Activated CD8-positive, alpha-beta memory T cell treated with anti-CD3 and anti-CD28 coated beads, Interleukin-2, amount 10 ng/mL, durations not matched to agents 7 days and 5 days (primary cell): ENCODE results near the gene PEPD. TPM values are rescaled to one million over a fixed set of nuclear protein-coding genes. Genes with fewer than 3 reads are reported as not detected.
"Not testable (repeated sequence)": the region's sequence is repeated elsewhere in the genome, so short reads cannot be mapped to it uniquely, and the experiment has no call there.

Experiments
- ATAC-seq: fragments of 150-1000 bp; cut with Tn5 transposase; one replicate; pipeline ENCODE4 v1.10.0; 2021; ENCODE audit warnings: moderate library complexity
- CTCF ChIA-PET: fragments of 350-600 bp; sonication (Branson Sonifier 250); formaldehyde crosslinking; loops from one replicate; lab custom pipeline; 2021; ENCODE audit warnings: antibody characterized with exemption; lab: Charles Lee
- DNase-seq: peaks from one replicate; pipeline ENCODE4 v3.0.0-alpha.2; 2020
- H3K27ac Mint-ChIP-seq: one replicate; pipeline ENCODE4 v1.8.0; 2021; ENCODE audit warnings: mild to moderate bottlenecking, mixed read lengths
- H3K27me3 Mint-ChIP-seq: one replicate; pipeline ENCODE4 v1.8.0; 2021; ENCODE audit warnings: mixed read lengths
- H3K36me3 Mint-ChIP-seq: one replicate; pipeline ENCODE4 v1.8.0; 2021; ENCODE audit warnings: mild to moderate bottlenecking, mixed read lengths
- H3K4me1 Mint-ChIP-seq: one replicate; pipeline ENCODE4 v1.8.0; 2021; ENCODE audit warnings: mixed read lengths
- H3K4me3 Mint-ChIP-seq: one replicate; pipeline ENCODE4 v1.8.0; 2021; ENCODE audit warnings: mild to moderate bottlenecking, moderate library complexity, mixed read lengths
- H3K9me3 Mint-ChIP-seq: one replicate; pipeline ENCODE4 v1.8.0; 2022; ENCODE audit warnings: low read depth, mixed read lengths
- total RNA-seq, 2 experiments: library from RNA; stranded (reverse); gene quantifications; one replicate each; pipeline ENCODE4 v1.2.3, GENCODE V29; 2021

PEPD gene
- 10 to 100 TPM; 14.9 to 20.3 TPM for total RNA-seq

DNA sequence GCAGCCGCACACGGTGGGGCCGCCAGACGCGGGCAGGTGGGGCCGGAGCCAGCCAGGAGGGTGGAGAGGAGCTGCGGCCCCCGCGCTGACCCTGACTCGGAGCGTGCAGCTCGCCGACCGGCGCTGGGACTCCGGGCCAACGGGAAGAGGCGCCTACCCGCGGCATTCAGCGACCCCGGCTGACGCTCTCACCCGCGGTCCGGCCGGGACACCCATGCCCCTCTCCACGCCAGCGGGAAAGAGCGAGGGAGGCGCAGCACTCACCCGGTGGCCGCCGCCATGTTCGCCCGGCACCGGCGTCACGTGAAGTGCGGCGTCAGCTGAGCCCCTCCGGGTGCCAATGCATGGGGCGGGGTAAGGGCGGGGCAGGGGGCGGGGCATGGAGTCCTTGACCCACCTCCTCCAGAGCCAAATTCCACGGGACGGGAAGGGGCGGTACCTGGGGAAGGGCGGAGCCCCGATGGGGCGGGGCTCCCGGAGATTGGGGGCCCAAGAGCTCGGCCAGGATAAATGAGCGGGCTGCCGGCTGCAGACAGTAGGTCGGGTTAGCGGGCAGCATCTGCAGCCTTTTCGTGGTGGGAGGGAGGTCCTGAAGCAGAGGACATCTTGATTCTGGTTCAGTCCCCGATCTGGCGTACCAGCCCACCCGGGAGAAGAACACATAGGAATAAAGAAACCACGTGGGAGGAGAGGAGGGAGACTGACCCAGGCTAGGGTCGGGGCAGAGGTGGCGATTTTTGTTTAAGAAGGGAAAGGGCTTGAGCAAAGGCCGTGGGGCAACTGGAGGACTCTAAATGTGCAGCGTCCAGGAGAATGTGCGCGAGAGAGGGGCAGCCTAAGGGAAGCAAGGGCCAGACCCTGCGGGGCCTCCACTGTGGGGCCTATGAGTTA, at the start of gene PEPD:
Gene PEPD, minus strand, starts transcription at position 312 of the 891 bp plus-strand sequence. Its CDS starts 31 bp downstream, at position 281.
- DNase-seq (peak; percentile 91), ATAC-seq (peak; percentile 95)
- CTCF ChIA-PET = interaction anchor here (1.3 kb wide), 1 partner anchor 91 kb away, joined by 5 read pairs; no protein-coding TSS in a partner anchor
- H3K4me3 Mint-ChIP-seq = peak within 1 kb of the TSS; percentile 76
- H3K4me1 Mint-ChIP-seq = peaks cover 21% of the 10 kb centered on the region
- H3K27me3 Mint-ChIP-seq = peaks cover 9% of the 10 kb centered on the region
- no peaks in the 10 kb centered on the region for H3K36me3 Mint-ChIP-seq
- peak within 1 kb of the TSS; percentile 19 for H3K27ac Mint-ChIP-seq
- no peaks in the 10 kb centered on the region for H3K9me3 Mint-ChIP-seq

DNA sequence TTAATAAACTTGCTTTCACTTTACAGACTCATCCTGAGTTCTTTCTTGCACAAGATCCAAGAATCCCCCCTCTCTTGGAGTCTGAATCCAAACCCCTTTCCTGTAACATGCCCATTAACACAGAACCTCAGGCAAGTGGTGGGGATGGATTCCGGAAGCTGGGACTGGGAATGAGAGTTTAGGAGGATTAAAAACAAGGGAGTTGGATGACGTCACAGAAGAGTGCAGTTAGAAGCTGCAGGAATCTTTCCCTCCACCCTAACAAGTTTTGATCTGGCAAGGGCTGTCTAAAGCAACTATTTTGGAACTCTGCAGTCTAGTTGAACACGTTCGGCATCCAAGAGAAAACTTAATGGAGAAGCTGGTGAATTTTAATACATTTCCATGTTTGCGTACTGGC, 48.2 kb upstream of the PEPD start:
- no peaks in the 10 kb centered on the region for H3K36me3 Mint-ChIP-seq
- peaks cover 13% of the 10 kb centered on the region for H3K9me3 Mint-ChIP-seq
- H3K27me3 Mint-ChIP-seq = peaks cover 9% of the 10 kb centered on the region
- CTCF ChIA-PET = no interaction called here
- DNase-seq = no peak
- no peak overlapping the region for H3K4me3 Mint-ChIP-seq
- no peak for ATAC-seq
- no peak overlapping the region for H3K27ac Mint-ChIP-seq
- no peaks in the 10 kb centered on the region for H3K4me1 Mint-ChIP-seq

DNA sequence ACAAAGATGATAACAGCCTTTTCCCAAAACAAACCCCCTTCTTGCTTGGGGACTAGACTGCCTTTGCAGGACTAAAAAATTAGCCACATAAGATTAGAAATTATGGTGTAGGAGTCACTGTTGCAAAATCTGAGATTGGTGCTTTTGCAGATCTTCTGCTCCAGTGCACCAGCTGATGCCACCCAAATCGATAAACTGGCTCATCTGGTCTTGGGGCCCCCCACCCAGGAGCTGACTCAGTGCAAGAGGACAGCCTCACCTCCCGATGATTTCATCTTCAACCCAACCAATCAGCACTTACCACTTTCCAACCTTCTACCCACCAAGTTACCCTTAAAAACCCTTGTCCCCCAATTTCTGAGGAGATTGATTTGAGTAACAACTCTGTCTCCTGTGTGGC, 47.1 kb upstream of the PEPD start:
- CTCF ChIA-PET = interaction anchor here (0.5 kb wide), 1 partner anchor 999 kb away, joined by 5 read pairs; no protein-coding TSS in a partner anchor
- peaks cover 3% of the 10 kb centered on the region for H3K9me3 Mint-ChIP-seq

DNA sequence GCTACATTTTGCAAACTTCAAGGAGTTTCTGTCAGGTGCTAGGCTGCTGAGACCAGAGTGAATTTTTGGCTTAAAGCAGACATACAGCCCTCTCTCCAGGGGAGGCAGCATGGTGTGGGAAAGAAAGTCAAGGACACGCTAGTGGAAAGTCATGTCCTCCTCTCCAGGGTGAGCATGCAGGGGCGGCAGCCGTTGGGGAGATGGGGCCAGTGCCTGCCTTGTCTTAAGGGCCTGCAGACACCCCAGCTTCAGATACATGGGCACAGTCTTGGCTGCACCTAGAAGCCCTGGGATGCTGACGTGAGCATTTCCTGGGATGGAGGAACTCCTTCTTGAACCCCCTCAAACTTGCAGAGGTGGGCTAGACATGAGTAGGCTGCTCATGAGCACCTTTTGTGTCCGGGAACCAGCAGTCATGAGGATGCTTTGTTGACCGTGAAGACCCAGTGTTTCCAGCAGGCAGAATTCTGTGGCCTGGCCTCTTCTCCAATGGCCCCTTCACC, 43.3 kb upstream of the PEPD start:
- no peak for ATAC-seq
- H3K36me3 Mint-ChIP-seq = no peaks in the 10 kb centered on the region
- CTCF ChIA-PET = no interaction called here
- H3K27ac Mint-ChIP-seq = no peak overlapping the region
- no peak overlapping the region for H3K4me3 Mint-ChIP-seq
- H3K4me1 Mint-ChIP-seq = no peaks in the 10 kb centered on the region
- no peaks in the 10 kb centered on the region for H3K9me3 Mint-ChIP-seq
- DNase-seq = no peak
- H3K27me3 Mint-ChIP-seq = no peaks in the 10 kb centered on the region

More for the DNA sequence above, 47.1 kb upstream of the PEPD start:
- peaks cover 9% of the 10 kb centered on the region for H3K27me3 Mint-ChIP-seq
- H3K27ac Mint-ChIP-seq = no peak overlapping the region
- DNase-seq (no peak), ATAC-seq (no peak)
- no peaks in the 10 kb centered on the region for H3K36me3 Mint-ChIP-seq
- no peak overlapping the region for H3K4me3 Mint-ChIP-seq
- no peaks in the 10 kb centered on the region for H3K4me1 Mint-ChIP-seq

- DNase-seq = no peak
- no peaks in the 10 kb centered on the region for H3K36me3 Mint-ChIP-seq
- H3K9me3 Mint-ChIP-seq = no peaks in the 10 kb centered on the region
- no peaks in the 10 kb centered on the region for H3K27me3 Mint-ChIP-seq
- CTCF ChIA-PET = no interaction called here
- no peak overlapping the region for H3K27ac Mint-ChIP-seq
- no peak overlapping the region for H3K4me3 Mint-ChIP-seq
- no peaks in the 10 kb centered on the region for H3K4me1 Mint-ChIP-seq
- ATAC-seq = no peak
These were observed 41.0 kb upstream of the PEPD start for GRCh38 chr19:33562636-33563035.

- H3K36me3 Mint-ChIP-seq, H3K4me3 Mint-ChIP-seq, H3K4me1 Mint-ChIP-seq, H3K27ac Mint-ChIP-seq, ATAC-seq, H3K27me3 Mint-ChIP-seq, CTCF ChIA-PET, DNase-seq, H3K9me3 Mint-ChIP-seq: not testable (repeated sequence)
These were observed 40.1 kb upstream of the PEPD start for GRCh38 chr19:33561666-33562065.

- Mint-ChIP-seq H3K27me3 (no peaks in the 10 kb centered on the region), H3K27ac (no peak overlapping the region), H3K36me3 (no peaks in the 10 kb centered on the region), H3K9me3 (no peaks in the 10 kb centered on the region), H3K4me3 (no peak overlapping the region), H3K4me1 (no peaks in the 10 kb centered on the region)
- CTCF ChIA-PET = no interaction called here
- no peak for ATAC-seq
- DNase-seq = no peak
These were observed 39.7 kb upstream of the PEPD start for GRCh38 chr19:33561261-33561660.

GRCh38 chr19:33559996-33560395, 38.4 kb upstream of the PEPD start:
- H3K36me3 Mint-ChIP-seq = no peaks in the 10 kb centered on the region
- no peak for ATAC-seq
- H3K4me1 Mint-ChIP-seq = no peaks in the 10 kb centered on the region
- no peak overlapping the region for H3K4me3 Mint-ChIP-seq
- H3K27ac Mint-ChIP-seq = no peak overlapping the region
- no peaks in the 10 kb centered on the region for H3K9me3 Mint-ChIP-seq
- no peak for DNase-seq
- CTCF ChIA-PET = no interaction called here
- no peaks in the 10 kb centered on the region for H3K27me3 Mint-ChIP-seq

DNA sequence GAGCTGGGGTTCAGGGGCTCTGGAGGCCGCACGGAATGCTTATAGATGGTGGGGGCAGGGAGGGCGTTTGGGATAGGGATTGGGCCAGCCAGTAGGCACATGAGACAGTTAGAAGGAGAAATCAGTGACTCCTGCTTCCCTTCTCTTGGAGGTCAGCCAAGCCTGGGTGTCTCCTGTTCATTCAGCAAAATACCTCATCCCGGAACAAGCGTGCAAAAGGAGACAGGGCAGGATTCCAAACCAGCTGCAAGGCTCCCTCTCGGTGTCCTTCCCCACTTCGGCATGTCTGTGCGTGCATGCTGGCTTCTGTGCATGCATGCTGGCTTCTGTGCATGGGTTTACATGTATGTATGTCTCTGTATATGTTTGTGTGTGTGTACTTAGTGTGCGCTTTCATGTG, 37.3 kb upstream of the PEPD start:
- Mint-ChIP-seq H3K4me3 (no peak overlapping the region), H3K27ac (no peak overlapping the region), H3K27me3 (no peaks in the 10 kb centered on the region), H3K4me1 (no peaks in the 10 kb centered on the region), H3K9me3 (no peaks in the 10 kb centered on the region), H3K36me3 (no peaks in the 10 kb centered on the region)
- CTCF ChIA-PET = no interaction called here
- DNase-seq (no peak), ATAC-seq (no peak)

- H3K27ac Mint-ChIP-seq = no peak overlapping the region
- CTCF ChIA-PET = no interaction called here
- ATAC-seq (no peak), DNase-seq (no peak)
- H3K4me3 Mint-ChIP-seq = no peak overlapping the region
- no peaks in the 10 kb centered on the region for H3K4me1 Mint-ChIP-seq
- no peaks in the 10 kb centered on the region for H3K9me3 Mint-ChIP-seq
- H3K27me3 Mint-ChIP-seq = no peaks in the 10 kb centered on the region
- no peaks in the 10 kb centered on the region for H3K36me3 Mint-ChIP-seq
These were observed 36.6 kb upstream of the PEPD start for GRCh38 chr19:33558151-33558550.

DNA sequence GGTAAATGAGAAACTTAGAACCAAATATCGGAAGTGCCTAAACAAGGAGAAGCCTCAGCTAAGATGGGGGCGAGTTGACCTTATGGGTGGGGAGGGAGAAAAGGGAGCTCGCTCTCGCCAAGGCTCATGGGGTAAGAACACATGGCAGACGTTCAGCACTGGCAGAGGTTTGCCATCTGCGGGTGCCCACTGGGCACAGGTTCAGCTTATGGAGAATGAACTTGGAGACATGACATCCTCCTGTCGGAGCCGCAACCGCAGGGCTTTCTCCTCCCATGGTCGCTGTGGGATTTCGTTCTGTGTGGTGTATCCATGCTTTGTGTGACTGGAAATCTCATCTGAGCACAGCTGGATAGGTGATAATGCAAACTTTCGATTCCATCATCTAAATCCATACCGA, 36.1 kb upstream of the PEPD start:
- Mint-ChIP-seq H3K27me3 (no peaks in the 10 kb centered on the region), H3K4me3 (no peak overlapping the region), H3K36me3 (no peaks in the 10 kb centered on the region), H3K27ac (no peak overlapping the region), H3K9me3 (no peaks in the 10 kb centered on the region), H3K4me1 (no peaks in the 10 kb centered on the region)
- CTCF ChIA-PET = no interaction called here
- ATAC-seq = no peak
- no peak for DNase-seq

GRCh38 chr19:33557196-33557595, 35.6 kb upstream of the PEPD start:
- no peak for ATAC-seq
- no peak overlapping the region for H3K4me3 Mint-ChIP-seq
- H3K27ac Mint-ChIP-seq = no peak overlapping the region

DNA sequence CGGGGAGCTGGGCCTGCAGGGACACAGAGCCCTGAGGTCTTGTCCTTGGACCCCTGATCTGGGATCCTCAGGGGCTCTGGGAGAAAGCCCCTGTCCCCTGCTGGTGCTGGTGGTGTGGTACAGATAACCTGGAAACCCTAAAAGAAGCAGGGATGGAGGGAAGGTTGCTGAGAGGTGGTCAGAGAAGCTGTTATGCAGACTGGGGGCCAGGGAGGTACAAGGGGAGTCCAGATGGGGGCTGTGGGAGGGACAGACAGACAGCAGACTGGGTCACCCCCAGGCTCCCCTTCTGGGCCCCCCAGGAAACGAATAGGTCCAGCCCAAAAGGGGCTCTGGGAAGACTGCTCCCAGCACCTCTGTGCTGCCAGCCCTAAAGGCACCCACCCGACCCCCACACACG, 34.7 kb upstream of the PEPD start:
- Mint-ChIP-seq H3K36me3 (no peaks in the 10 kb centered on the region), H3K27me3 (no peaks in the 10 kb centered on the region), H3K4me1 (no peaks in the 10 kb centered on the region), H3K4me3 (no peak overlapping the region), H3K9me3 (no peaks in the 10 kb centered on the region), H3K27ac (no peak overlapping the region)
- DNase-seq = no peak
- CTCF ChIA-PET = no interaction called here
- ATAC-seq = no peak

More at GRCh38 chr19:33557196-33557595, 35.6 kb upstream of the PEPD start:
- CTCF ChIA-PET = no interaction called here
- H3K4me1 Mint-ChIP-seq = no peaks in the 10 kb centered on the region
- H3K27me3 Mint-ChIP-seq = no peaks in the 10 kb centered on the region
- DNase-seq = no peak
- no peaks in the 10 kb centered on the region for H3K9me3 Mint-ChIP-seq
- H3K36me3 Mint-ChIP-seq = no peaks in the 10 kb centered on the region

- H3K27ac Mint-ChIP-seq, H3K4me1 Mint-ChIP-seq, ATAC-seq, H3K4me3 Mint-ChIP-seq, H3K9me3 Mint-ChIP-seq, H3K36me3 Mint-ChIP-seq, H3K27me3 Mint-ChIP-seq, CTCF ChIA-PET, DNase-seq: not testable (repeated sequence)
These were observed 34.1 kb upstream of the PEPD start for GRCh38 chr19:33555726-33556125.
